NCI-H2171 treated with DMSO at 0.1 percent for 48 hours (cell line): ENCODE data around the gene PTPRT.

ENCODE experiments used
- DNase-seq: peaks from one replicate; lab custom pipeline; 2025; lab: John Stamatoyannopoulos, UW

The PTPRT gene

DNA sequence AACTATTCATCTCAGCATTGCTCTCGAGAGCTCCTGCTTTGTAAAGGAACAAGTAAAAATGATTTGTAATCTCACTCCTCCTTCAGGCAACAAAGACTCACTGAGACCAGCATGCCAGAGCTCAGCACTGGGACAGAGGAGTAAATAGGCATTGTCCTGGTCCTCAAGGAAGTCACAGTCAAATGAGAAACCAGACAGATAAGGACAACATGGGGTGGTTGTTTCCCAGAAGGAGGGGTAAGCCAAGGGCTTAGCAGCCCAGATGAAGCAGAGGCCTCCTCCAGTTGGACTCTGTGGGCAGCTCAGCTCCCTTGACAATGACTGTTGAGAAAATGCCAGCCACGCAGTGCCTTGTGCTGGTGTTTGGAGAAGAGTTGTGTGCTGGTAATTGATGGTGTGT, 1145.8 kb downstream of the PTPRT start:
- no peak for DNase-seq

GRCh38 chr20:42041000-42041565, 1148.6 kb downstream of the PTPRT start:
- DNase-seq = no peak

DNA sequence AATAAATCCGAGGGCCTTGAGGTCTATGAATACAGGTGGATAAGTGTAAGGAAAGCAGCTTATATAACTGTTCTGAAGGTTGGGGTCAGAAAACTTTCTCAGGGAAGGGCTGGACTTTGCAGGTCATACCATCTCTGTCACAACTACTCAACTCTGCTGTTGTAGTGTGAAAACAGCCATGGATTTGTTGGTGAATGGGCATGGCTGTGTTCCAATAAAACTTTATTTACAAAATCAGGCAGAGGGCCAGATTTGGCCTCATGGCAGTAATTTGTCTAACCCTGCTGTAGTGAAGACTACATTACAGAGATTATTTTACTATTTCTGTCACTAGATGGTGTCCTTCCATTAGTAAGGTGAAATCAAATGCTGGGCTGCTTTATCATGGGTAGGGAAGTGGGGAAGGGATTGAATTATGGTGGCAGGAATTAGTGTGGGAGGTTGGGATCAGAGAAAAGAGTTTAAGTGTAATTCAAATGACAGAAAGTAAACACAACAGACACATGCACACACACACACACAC, 1161.9 kb downstream of the PTPRT start:
- peak; percentile 39 for DNase-seq

DNA sequence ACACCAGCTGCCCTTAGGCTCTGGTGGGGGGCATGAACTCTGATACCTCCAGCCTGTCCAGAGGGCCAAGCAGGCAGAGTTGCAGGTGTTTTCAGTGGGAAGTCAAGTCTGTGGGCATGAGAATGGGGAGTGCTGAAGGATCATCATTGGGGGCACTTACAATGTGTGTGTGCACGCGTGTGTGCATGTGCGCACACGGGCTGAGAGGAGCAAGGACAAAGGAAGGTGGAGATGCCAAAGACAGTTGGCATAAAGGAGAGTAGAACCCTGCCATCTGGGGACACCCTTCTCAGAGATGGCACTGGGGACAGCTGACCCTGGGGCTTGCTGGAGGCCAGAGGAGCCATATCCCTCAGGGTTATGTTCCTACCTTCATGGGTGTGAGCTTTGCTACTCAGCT, 1163.1 kb downstream of the PTPRT start:
- DNase-seq = no peak

DNA sequence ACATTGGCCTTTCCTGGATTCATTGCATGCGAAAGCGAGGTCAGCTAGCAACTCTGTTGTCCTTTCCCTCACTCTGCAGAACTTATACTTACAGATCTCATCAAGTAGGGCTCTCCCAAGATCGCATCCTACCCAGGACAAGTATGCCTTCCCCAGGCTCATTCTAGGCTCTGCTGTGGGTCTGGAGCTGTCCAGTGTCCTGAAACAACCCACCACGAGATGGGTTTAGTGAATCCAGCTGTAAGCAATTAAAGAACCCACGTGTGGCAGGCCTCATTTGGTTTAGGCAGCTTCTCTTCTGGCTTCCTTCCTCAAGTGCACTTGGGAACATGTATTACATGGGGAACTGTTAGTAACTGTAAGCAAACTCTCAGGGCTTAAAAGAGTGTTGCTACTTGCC, 1165.1 kb downstream of the PTPRT start:
- no peak for DNase-seq
